Erythroblast (primary cell): ENCODE measurements around the gene CSMD2.

Experiments
- GATA1 ChIP-seq: IDR thresholded peaks from 2 replicates; pipeline ENCODE4 v1.6.1; 2011; ENCODE audit warnings: low read depth, mild to moderate bottlenecking, control low read depth, low read length, moderate library complexity
- POLR2A ChIP-seq: IDR thresholded peaks from 2 replicates; pipeline ENCODE4 v1.6.1; 2011; ENCODE audit warnings: mild to moderate bottlenecking, low read length

GRCh38 chr1:33993301-33993700 lies 171.7 kb downstream of the CSMD2 start:
- no peak for TF ChIP-seq POLR2A
- TF ChIP-seq GATA1: no peak
